Activated CD4-positive, CD25-positive, alpha-beta regulatory T cell (primary cell): ENCODE results near the gene ISOC2.

Source experiments
- DNase-seq, 4 experiments: peaks; one replicate each; lab custom pipeline; 2025; lab: John Stamatoyannopoulos, UW

Gene ISOC2

GRCh38 chr19:55406826-55407549 is 54.5 kb downstream of the ISOC2 start:
- DNase-seq = peak in 1 of 4 experiments; percentile 19

GRCh38 chr19:55406091-55406825 is 55.2 kb downstream of the ISOC2 start:
- DNase-seq = no peak

GRCh38 chr19:55405638-55406037 is 55.8 kb downstream of the ISOC2 start:
- DNase-seq = no peak
